ENCODE data around the gene RBL2.
A peak's percentile ranks its signal among the peaks of the same experiment; 100 is the strongest.

RBL2 gene

DNA sequence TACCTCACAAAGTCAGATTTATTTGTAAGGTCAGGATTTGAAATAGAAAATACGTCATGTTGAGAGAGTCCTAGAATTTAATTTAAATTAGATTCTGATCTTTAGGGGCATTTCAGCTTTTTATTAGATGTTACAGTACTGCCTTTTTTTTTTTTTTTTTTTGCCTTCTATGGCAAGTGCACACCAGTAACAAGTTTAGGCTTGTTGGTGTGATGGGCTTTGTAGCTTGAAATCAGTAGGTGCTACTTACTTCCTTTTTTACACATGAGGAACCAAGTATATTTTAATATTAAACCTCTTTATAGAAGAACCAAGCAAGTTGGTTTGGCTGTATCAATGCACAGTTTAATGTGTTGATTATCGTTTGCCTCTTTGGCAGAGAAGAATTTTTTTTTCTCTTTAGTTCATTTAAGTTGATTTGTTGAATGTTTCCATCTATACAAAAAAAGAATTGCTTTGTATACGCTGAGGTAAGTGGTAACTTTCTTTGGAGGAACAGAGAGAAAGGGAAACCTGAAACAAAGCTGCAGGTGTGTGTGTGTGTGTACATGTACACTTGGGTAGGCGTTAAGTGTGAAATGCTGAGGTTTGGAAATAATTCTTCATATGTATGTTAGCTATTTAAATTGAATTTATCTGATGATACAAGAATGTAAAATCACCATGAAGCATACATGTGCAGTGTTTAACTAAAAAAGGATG is 15.7 kb downstream of the RBL2 start:
- no peak for DNase-seq (ENCODE audit: low read depth, low spot score)

DNA sequence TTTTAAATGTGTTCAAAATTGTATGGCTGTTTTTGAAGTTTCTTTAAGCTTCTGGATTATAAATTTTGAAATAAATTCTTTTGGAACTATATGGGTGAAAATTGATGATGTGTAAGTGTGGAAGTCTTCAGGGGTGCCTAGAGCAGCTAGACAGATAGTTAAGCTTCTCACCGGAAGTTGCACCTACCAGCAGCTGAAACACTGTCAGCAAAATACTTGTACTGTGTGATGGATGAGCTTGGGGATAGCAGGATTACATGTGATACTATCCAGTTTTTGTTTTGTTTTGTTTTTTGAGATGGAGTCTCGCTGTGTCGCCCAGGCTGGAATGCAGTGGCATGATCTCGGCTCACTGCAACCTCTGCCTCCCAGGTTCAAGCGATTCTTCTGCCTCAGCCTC is 19.7 kb downstream of the RBL2 start:
- no peak for DNase-seq (ENCODE audit: low read depth, low spot score)

DNA sequence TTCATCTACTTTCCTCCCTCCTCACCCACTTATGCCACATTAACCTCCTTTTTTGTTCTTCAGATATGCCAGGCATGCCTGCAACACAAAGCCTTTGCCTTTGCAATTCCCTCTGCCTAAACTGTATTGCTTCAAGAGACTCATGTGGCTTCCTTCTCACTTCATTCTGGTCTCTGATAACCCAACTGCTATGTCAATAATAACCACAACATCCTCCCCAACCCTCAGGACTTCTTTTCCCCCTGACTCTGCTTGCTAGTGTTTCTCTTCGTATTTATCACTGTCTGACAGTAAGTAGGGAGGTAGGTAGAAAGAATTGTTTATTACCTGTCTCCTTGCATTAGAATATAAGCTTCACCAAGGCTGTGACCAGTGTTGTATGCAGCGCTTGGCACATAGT is 22.4 kb downstream of the RBL2 start:
- DNase-seq (ENCODE audit: low read depth, low spot score), result no peak

DNA sequence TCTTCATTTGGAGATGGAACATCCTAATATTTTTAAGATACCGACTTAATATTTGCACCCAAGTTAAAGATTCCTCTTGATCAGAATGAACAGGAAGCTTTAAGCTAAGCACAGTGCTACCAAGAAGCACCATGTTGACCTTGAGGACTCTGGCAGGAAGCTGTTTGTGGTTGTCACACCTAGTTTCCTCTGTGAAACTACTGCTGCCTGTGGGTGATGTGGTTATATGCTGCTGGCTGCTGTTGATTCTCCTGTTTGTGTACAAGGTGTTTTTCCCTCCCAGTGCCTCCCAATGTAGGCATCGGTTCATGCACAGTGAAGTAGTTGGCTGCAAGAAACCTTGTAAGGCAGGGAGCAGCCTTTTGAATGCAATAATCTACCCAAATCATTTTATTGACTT is 23.4 kb downstream of the RBL2 start:
- DNase-seq (ENCODE audit: low read depth, low spot score), result no peak

DNA sequence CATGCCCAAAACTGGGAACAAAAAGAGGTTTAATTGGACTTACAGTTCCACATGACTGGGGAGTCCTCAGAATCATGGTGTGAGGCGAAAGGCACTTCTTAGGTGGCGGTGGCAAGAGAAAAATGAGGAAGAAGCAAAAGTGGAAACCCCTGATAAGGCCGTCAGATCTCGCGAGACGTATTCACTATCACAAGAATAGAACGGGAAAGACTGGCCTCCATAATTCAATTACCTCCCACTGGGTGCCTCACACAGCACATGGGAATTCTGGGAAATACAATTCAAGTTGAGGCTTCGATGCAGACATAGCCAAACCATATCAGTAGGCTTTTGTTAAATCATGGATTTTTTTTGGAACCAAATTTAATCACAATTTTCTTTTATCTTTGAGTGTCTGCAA is 24.4 kb downstream of the RBL2 start:
- no peak for DNase-seq (ENCODE audit: low read depth, low spot score)

DNA sequence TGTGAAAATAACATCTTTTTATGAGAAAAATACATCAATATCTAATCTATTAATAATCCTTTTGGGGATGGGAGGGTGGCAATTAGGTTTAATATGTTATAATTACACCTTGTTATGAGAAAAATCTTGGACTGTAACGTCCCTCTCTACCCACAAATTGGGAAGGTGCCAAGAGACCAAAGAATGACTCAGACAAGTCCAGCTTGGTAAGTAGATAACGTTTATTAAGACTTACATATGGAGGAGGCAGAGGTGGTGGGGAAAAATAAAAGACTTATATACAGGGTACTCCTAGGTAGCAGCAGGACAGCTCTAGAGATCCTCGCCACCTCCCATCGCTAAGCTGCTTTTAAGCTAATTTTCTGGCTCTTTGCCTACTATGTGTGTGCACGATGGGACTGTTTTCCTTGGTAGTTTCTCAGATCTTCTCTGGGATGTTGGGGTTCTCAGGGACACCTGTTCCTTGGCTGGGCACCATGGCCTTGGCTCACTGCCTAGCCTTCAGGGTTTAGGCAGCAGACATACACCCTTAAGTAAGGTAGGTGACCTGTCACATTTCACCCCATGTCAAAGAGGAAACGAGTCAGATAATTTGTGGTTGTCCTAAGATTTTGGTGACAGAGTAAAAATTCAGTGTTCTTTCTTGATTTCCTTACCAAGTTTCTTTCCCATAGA is 31.5 kb downstream of the RBL2 start:
- DNase-seq (ENCODE audit: low read depth, low spot score), result no peak

DNA sequence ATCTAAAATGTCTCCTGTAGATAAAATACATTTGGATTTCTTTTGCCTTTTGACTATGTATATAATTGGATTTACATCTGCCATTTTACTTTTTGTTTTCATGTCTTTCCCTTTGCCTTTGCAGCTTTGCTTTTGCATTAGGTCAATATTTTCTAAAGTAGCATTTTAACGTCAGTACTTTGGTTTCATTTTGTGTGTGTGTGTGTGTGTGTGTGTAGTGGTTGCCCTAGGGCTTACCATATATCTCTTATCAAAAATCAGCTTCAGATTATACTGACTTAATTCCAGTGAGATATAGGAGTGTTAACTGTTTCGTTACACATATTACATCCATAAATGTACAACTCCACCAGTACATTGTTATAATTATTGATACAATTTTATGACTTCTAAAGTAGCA is 42.6 kb downstream of the RBL2 start:
- DNase-seq (ENCODE audit: low read depth, low spot score), result no peak

DNA sequence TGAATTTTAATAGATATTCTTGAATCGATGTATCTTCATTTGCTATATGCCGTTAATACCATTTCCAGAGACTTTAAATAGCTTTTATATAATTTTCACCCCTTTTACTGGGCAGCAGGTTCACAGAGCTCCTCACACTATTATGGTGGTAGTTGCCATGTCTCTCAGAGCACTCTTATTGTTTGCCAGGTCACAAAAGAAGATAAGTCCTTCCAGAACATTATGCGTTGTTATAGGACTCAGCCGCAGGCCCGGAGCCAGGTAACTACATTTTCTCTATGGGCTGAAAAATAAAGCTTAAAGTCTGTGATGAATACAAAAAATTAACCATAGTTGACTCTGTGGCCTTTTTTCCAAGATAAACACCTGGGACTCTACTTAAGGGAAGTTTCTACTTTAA is 44.7 kb downstream of the RBL2 start:
- no peak for DNase-seq (ENCODE audit: low read depth, low spot score)

DNA sequence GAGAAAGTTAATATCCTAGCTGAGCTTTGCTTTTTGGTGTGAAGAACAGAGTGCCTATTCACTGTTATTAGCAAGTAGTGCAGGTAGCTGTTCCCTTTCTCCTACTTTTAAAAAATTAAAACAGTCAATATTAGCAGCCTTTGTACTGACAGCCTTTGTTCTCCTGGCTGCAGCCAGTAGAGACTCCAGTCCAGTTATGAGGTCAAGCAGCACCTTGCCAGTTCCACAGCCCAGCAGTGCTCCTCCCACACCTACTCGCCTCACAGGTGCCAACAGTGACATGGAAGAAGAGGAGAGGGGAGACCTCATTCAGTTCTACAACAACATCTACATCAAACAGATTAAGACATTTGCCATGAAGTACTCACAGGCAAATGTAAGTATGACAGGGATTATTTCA is 46.1 kb downstream of the RBL2 start:
- DNase-seq (ENCODE audit: low read depth, low spot score), result no peak

DNA sequence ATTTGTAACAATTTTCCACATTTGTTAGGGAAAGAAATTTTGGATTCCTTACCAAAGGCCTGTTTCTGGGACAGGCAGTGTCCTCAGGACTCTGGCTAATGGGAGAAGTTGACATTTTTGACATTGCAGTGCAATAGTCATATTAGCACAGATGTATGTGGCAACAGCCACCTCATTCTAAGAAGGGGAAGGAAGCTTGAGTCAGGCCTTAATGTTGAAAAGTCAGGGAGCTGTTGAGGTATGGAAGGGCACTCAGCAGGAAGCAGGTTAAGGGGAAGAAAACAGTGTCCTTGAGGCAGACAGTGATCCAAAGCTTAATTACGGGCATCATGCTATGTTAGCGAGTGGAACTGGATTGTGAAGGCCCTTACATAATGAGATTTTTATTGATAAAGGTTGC is 47.9 kb downstream of the RBL2 start:
- DNase-seq (ENCODE audit: low read depth, low spot score), result no peak

DNA sequence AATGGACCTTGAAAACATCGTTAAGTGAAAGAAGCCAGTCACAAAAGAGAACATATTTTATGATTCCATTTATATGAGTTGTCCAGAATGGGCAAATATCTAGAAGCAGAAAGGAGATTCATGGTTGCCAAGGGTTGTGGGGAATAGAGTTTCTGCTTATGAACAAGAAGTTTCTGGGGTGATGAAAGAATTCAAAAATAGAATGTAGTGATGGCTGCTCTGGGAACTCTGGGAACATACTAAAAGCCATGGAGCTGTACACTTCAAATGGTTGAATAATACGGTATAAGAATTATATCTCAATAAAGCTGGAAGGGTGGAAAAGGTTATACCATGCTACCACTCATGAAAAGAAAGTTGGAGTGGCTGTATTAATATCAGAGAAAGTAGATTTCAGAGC is 50.3 kb downstream of the RBL2 start:
- no peak for DNase-seq (ENCODE audit: low read depth, low spot score)

DNA sequence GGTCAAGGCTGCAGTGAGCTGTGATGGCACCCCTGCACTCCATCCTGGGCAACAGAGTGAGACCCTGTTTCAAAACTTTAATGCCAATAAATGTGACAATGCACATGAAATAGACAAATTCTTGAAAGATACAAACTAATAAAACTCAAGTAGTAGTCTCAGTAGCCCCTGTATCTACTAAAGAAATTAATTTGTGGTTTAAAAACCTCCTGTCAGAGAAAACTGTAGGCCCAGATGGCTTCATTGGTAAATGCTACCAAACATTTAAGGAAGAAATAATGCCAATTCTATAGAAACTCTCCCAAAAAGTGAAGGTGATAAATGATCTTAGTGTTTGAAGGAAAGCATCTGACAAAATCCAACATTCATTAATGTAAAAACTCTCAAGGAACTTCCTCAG is 52.0 kb downstream of the RBL2 start:
- no peak for DNase-seq (ENCODE audit: low read depth, low spot score)

DNA sequence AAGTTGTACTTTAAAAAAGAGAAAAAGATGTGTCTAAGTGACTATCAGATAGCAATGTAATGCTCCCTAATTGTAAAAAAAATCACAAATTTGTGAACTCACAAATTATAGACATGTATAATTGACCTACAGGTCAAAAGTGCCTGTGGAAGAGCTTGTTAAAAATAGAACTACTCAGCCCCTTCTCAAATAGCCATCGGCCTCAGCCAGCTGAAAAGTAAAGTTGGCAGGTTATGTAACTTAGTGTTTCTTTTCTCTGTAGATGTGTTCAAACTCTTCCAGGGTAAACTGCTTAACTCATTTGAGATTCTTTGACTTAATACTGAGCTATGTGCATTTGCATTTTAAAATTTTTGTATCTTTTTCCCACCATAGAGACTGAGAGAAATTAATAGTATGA is 55.5 kb downstream of the RBL2 start:
- no peak for DNase-seq (ENCODE audit: low read depth, low spot score)

DNA sequence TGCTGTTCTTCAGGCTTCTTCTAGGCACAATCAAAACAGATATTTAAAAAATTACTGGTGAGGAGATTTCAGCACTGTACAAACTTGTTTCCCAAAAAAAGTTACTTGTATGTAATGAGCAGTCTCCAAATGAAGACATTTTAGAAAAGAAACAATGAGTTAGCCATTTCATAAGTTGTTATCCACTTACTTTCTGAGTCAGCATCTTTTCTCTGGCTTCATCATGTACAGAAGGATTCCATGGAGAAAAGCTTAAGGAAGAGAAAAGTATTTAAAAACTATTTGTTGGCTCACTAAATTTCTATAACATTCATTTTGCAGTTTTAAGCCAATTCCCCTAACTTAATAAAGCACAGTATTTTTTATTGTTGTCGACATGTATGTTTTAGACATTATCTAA is 58.2 kb downstream of the RBL2 start:
- DNase-seq (ENCODE audit: low read depth, low spot score), result no peak

DNA sequence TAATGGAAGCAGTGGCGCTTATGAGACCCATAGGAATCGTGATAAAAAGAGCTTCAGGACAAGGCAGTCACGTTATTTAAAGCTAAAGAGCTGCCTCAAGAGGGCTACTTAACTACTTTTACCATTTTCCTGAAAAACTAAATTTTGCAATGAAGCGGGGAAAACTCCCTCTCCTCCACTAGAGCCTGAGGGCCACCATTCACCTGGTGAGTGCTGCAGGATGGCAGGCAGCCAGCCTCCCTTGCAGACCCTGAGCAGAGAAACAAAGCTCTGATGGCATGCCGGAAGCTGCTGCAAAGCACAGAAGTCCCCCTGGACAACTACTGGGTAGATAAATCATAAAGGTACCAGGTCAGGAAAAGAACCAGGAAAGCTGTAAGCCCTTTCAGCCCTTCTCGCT is 60.4 kb downstream of the RBL2 start:
- no peak for DNase-seq (ENCODE audit: low read depth, low spot score)

DNA sequence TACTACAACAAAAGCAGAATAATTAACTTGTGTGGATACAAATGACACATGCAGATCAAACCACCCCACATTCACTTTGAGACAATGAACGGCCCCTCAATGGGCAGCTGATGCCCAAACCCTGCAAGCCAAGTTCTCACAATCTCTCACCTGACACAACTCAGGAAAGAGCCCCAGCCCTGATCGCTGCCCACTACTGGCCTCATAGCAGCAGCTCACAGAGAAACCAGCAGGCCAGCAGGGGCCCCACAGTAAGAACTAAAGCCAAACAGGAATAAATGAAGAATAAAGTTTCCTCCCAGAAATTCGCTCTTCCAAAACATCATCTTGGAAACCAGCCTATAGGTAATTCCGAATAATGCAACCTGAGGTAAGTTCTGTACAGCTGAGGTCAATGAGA is 61.1 kb downstream of the RBL2 start:
- DNase-seq (ENCODE audit: low read depth, low spot score), result peak; percentile 9

DNA sequence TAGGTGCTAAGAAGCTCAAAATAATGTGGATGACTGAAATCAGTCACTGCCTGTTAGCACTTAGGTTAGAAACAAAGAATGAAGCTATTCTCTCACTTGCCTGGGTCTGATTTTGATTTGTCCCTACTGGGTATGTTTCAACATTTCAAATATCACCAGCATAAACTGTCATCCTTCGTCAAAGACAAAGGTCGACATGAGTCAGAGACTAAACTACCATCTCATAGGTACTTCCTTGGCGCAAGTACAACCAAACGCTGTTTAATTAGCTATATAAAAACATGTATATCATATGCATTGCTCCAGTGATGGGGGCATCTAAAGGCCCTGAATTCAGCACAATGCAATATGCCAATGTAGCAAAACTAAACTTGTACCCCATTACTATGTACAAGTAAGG is 64.7 kb downstream of the RBL2 start:
- no peak for DNase-seq (ENCODE audit: low read depth, low spot score)

DNA sequence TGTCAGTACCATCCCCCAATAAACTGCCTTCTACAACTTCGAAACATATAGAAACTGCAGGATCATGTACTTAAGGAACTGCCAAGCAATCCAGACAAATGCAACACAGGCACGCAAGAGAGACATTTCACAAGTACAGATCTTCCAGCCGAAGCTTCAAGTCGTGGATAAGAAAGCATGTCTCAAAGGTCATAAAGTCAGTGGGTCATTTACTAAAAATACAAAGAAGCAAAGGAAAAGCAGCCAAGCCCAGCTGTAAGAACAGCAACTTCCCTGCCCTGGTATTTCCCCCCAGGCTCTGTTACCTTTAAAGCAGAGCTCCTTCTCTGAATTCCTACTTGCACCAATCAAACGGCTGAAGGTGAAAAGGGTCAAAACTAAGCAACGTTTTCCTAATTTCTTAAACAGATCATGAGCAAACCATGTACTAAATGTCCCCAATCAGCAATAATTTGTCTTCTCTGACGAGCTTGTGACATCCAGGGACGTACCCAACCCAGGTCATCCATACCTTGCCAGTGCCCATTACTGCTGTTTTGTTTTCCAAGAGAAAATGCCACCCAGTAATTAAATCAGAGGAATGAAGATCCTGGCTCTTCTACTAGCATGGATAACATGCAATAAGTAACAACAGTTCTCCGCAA is 67.1 kb downstream of the RBL2 start:
- peak; percentile 79 for DNase-seq (ENCODE audit: low read depth, low spot score)

DNA sequence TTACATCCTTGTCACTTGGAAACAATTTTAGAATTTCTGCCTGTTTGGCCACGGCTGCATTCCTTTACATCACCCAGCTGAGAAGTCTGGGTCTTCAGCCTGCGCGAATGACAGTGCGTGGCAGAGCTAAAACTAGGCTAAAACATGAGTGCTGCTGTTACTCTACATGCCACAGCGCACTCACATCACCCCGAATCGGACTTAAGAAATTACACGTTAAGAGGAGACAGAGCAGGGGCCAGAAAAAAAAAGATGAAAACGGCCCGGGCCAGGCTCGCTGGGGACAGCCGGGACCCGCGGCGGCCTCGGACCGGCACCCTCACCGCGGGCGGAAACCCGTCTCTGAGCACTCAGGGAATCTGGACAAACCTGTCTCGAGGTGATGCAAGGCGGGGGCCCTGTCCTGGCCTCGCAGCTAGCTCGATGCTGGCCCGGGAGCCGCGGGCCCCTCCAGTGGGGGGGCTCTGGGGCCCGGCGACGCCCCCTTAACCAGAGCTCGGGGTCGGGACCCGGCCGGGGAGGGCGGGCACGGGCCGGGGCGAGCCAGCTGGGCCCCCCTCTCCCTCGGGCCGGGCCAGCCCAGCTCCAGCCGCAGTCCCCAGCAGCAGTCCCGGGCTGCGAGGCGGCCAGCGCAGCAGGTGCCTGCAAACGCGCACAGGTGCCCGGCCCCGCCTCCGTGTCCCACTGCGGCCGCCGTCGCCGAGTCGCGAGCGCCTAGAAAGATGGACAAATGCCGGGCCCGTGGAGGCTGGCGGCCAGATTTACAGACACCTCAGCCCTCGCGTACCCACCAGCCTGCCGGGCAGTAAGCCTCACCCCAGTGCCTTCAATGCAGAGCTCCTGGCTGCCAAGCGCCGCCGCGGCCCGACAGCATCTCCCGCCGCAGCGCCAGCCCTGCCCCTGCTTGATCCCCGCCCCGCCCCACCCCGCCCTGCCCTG is 68.3 kb downstream of the RBL2 start, which contains the start of gene AKTIP:
Gene AKTIP (minus strand): TSS at position 879 of the 939 bp plus-strand sequence. CDS start 2,950 bp downstream, outside the sequence.
- peak; percentile 81 for DNase-seq (ENCODE audit: low read depth, low spot score)

DNA sequence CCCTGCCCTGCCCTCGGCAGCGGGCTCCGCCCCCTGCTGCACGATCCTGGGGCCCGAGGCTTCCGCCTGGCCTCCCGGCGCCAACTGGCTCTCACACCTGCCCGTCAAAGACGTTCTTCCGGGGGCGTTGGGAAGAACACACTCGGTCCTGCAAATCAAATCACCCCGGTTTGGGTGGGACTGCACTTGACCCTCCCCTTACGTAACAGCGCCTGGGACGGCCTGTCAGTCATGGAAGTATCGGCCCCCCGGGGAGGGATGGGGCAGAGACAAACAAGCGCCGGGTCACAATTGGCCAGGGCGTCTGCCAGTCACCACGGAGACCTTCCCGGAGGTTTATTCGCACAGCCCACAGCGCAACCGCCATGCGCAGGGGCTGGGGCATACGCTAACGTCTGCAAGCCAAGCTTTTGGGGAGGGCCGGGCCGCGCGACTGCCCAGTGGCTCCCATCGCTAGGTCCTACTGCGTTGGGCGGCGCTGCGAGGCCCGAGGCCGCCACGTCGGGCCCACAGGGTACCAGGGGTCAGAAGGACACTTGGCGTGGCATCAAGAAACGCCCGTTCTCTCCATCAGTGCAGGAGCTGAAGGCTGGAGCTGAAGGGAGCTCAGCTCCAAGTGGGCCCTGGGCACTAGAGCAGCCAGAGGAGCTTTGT is 69.1 kb downstream of the RBL2 start:
- DNase-seq (ENCODE audit: low read depth, low spot score), result peak; percentile 100

DNA sequence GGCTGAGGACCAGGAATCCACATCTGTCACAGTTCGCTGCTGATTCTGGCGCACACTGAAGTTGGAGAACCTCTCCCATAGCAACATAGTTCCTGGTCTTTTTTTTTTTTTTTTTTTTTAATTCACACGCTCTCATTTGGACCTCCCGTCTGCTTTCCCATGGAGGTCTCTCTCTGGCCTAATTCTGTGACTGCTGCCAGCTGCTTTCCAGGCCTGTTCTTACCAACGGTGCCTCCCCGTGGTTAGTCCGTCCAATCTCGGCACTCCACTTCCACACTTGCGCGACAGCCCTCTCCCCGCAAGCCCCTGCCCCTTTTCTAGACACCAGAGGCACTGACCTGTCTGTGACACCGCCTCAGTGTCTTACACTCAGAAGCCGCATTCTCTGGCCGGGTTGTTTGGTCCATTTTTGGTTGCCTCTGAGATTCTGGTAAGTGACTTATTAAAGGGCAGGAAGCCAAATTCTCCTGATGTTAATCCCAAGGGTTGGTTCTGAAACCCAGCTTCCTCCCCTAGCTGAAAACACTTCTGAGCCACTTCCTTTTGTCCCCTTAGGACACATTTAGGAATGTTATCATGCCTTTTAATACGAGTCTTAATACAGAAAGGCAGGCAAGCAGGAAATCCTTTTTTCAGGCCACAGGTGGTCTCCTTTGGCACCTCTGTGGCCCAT is 69.9 kb downstream of the RBL2 start:
- peak; percentile 31 for DNase-seq (ENCODE audit: low read depth, low spot score)

All from ELF-1 (cell line).